Fibroblast of the aortic adventitia (primary cell): ENCODE results near the gene POLQ. TPM values are rescaled to one million over a fixed set of nuclear protein-coding genes. Genes with fewer than 3 reads are reported as not detected.
"Not testable (repeated sequence)": the region's sequence is repeated elsewhere in the genome, so short reads cannot be mapped to it uniquely, and the experiment has no call there.

Experiments used
- DNase-seq: peaks from one replicate; pipeline ENCODE4 v3.0.0-alpha.2; 2010; ENCODE audit warnings: low read depth
- H3K4me3 ChIP-seq: 2 replicates; pipeline ENCODE4 v1.5.1; 2011; ENCODE audit warnings: low read depth, mild to moderate bottlenecking, control low read depth, low read length, moderate library complexity
- CTCF ChIP-seq: IDR thresholded peaks from 2 replicates; pipeline ENCODE4 v1.5.1; 2011; ENCODE audit warnings: mild to moderate bottlenecking, low read length, control low read depth, inconsistent platforms; ENCODE audit not compliant: insufficient read depth
- total RNA-seq: library from RNA; depleted of rRNA; stranded (reverse); fragments of >200 nt; gene quantifications from 2 replicates; pipeline ENCODE4 v1.2.3, GENCODE V29; 2012; ENCODE audit warnings: low replicate concordance

POLQ gene
- total RNA-seq, 1 donor: 10.1 TPM

- DNase-seq: no peak
- H3K4me3 ChIP-seq: no peak overlapping the region
- TF ChIP-seq CTCF: no peak
These were observed 78.7 kb downstream of the POLQ start for GRCh38 chr3:121467085-121467484.

- TF ChIP-seq CTCF: no peak
- H3K4me3 ChIP-seq: no peak overlapping the region
- no peak for DNase-seq
These were observed 82.0 kb downstream of the POLQ start for GRCh38 chr3:121463745-121464144.

GRCh38 chr3:121462565-121462964 lies 83.2 kb downstream of the POLQ start:
- no peak for TF ChIP-seq CTCF
- DNase-seq: no peak
- H3K4me3 ChIP-seq: no peak overlapping the region

- not testable (repeated sequence) for H3K4me3 ChIP-seq
These were observed 94.0 kb downstream of the POLQ start for GRCh38 chr3:121451752-121452151.

GRCh38 chr3:121443456-121443855 lies 102.3 kb downstream of the POLQ start:
- no peak for DNase-seq
- no peak for TF ChIP-seq CTCF

More at GRCh38 chr3:121451752-121452151, 94.0 kb downstream of the POLQ start:
- DNase-seq: not testable (repeated sequence)

GRCh38 chr3:121436641-121437040 lies 109.1 kb downstream of the POLQ start:
- no peak overlapping the region for H3K4me3 ChIP-seq
- no peak for TF ChIP-seq CTCF
- no peak for DNase-seq

More at GRCh38 chr3:121443456-121443855, 102.3 kb downstream of the POLQ start:
- H3K4me3 ChIP-seq: no peak overlapping the region

- no peak overlapping the region for H3K4me3 ChIP-seq
- TF ChIP-seq CTCF: no peak
- no peak for DNase-seq
These were observed 109.7 kb downstream of the POLQ start for GRCh38 chr3:121436074-121436473.
